Measurements from ENCODE around the gene MYL4. TPM values are rescaled to one million over a fixed set of nuclear protein-coding genes. Genes with fewer than 3 reads are reported as not detected.

Gene MYL4
- total and polyA plus RNA-seq, 8 donors: 0.20 to 5.7 (median 1.7) TPM; not detected in 3

DNA sequence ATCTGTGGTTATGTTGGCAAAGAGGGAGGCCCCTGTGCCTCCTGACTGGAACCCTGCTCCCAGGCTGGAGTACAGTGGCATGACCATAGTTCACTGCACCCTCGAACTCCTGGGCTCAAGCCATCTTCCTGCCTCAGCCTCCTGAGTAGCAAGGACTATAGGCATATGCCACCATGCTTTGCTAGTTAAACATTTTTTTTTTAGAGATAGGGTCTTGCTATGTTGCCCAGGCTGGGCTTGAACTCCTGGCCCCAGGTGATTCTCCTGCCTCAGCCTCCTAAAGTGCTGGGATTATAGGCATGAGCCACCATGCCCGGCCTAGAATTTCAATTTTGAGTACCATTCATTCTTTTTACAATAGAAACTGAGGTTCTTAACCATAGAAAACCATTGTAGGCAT lies 23.3 kb downstream of the MYL4 start:
- Histone ChIP-seq H3K36me3 (no peaks in the 10 kb centered on the region), H3K9me3 (peaks cover 0 to 8% (median 0%) of the 10 kb centered on the region in 4 donors), H3K27ac (no peak overlapping the region), H3K4me3 (no peak overlapping the region), H3K27me3 (no peaks in the 10 kb centered on the region), H3K4me1 (peaks cover 0 to 17% (median 11%) of the 10 kb centered on the region in 4 donors)
- DNase-seq: no peak
- 82 to 91% (median 86%) methylated on average over 2 of the region's 2 CpGs for WGBS, 5 donors
- intact Hi-C loops (cut with DNase I; ENCODE audit: low total_unique reads): no loop called here
- no peak for TF ChIP-seq CTCF (IDR thresholded peaks at IDR 0.05)
- no peak for TF ChIP-seq POLR2AphosphoS5 (IDR thresholded peaks at IDR 0.05)
- TF ChIP-seq EP300 (IDR thresholded peaks at IDR 0.05): no peak
- TF ChIP-seq POLR2A (IDR thresholded peaks at IDR 0.05): no peak

DNA sequence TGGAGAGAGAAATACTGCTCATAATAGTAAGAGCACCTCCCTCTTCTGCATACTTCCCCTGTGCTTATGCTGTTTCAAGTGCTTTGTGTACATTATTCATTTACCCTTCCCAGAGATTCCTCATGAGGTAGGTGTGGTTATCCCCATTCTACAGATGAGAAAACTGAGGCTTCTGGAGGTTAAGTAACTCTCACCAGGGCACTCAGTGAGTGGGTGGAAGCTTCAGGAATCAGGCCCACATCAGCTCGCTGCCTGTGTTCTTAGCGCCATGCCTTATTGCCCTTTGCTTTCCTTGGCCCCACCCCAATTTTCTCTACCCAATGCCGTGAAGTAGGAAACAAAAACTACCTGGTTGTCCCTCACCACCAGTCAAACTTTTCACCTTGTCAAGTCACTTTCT lies 26.4 kb downstream of the MYL4 start:
- Histone ChIP-seq H3K36me3 (no peaks in the 10 kb centered on the region), H3K9me3 (peaks cover 0 to 8% (median 0%) of the 10 kb centered on the region in 4 donors), H3K4me1 (peaks cover 6 to 20% (median 13%) of the 10 kb centered on the region in 4 donors), H3K27ac (no peak overlapping the region), H3K27me3 (no peaks in the 10 kb centered on the region), H3K4me3 (no peak overlapping the region)
- TF ChIP-seq POLR2A (IDR thresholded peaks at IDR 0.05): no peak
- no peak for TF ChIP-seq CTCF (IDR thresholded peaks at IDR 0.05)
- TF ChIP-seq POLR2AphosphoS5 (IDR thresholded peaks at IDR 0.05): no peak
- 58 to 80% (median 62%) methylated on average over 3 of the region's 3 CpGs for WGBS, 5 donors
- intact Hi-C loops (cut with DNase I; ENCODE audit: low total_unique reads): loop anchor here (5.0 kb wide), 1 partner anchor 77 kb away; no protein-coding TSS in a partner anchor
- DNase-seq: no peak

- intact Hi-C loops (cut with DNase I; ENCODE audit: low total_unique reads): loop anchor here (5.0 kb wide), 1 partner anchor 76 kb away; no protein-coding TSS in a partner anchor
- WGBS, 5 donors: 94 to 100% (median 94%) methylated on average over 2 of the region's 2 CpGs
- DNase-seq: no peak
- Histone ChIP-seq H3K36me3 (no peaks in the 10 kb centered on the region), H3K4me1 (peaks cover 6 to 20% (median 12%) of the 10 kb centered on the region in 4 donors), H3K4me3 (no peak overlapping the region), H3K27ac (no peak overlapping the region), H3K9me3 (peaks cover 0 to 8% (median 0%) of the 10 kb centered on the region in 4 donors), H3K27me3 (no peaks in the 10 kb centered on the region)
- TF ChIP-seq EP300 (IDR thresholded peaks at IDR 0.05) (no peak), CTCF (IDR thresholded peaks at IDR 0.05) (no peak), POLR2A (IDR thresholded peaks at IDR 0.05) (no peak), POLR2AphosphoS5 (IDR thresholded peaks at IDR 0.05) (no peak)
Measured at GRCh38 chr17:47235923-47236322, 26.8 kb downstream of the MYL4 start.

DNA sequence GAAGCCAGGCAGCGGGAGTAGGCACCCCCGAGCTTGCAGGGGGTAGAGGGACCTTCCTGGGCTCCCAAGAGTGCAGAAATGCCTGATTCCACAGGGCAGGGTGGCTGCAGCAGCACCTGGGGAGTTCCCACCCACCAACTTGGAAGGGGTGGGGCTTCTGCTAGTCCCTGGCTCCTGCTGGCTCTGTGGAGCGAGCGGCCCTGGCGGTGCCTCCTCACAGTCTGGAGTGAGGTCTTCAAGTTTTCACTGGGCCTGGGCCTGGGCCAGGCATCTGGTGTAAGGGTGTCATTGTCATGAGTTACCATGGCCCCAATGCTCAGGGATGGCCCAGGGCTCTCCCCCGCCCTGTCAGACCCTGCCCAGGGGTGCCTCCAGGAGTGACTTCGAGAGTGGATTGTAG lies 28.7 kb downstream of the MYL4 start:
- DNase-seq: no peak
- no peak for TF ChIP-seq POLR2A (IDR thresholded peaks at IDR 0.05)
- no peak for TF ChIP-seq CTCF (IDR thresholded peaks at IDR 0.05)
- TF ChIP-seq EP300 (IDR thresholded peaks at IDR 0.05): no peak
- TF ChIP-seq POLR2AphosphoS5 (IDR thresholded peaks at IDR 0.05): no peak
- H3K27me3 ChIP-seq: no peaks in the 10 kb centered on the region
- H3K9me3 ChIP-seq: peaks cover 0 to 8% (median 0%) of the 10 kb centered on the region in 4 donors
- H3K4me3 ChIP-seq: no peak overlapping the region
- peaks cover 6 to 21% (median 12%) of the 10 kb centered on the region in 4 donors for H3K4me1 ChIP-seq
- WGBS, 5 donors: 91 to 97% (median 93%) methylated on average over 3 to 7 of the region's 7 CpGs
- no peaks in the 10 kb centered on the region for H3K36me3 ChIP-seq
- intact Hi-C loops (cut with DNase I; ENCODE audit: low total_unique reads): loop anchor here (5.0 kb wide), 1 partner anchor 74 kb away; no protein-coding TSS in a partner anchor
- no peak overlapping the region for H3K27ac ChIP-seq

Measured in stomach (tissue), 9 donors.